Measurements from ENCODE around the gene CHST12.
"Not testable (repeated sequence)": the region's sequence is repeated elsewhere in the genome, so short reads cannot be mapped to it uniquely, and the experiment has no call there.

CHST12 gene

GRCh38 chr7:2465928-2466327 is 62.5 kb downstream of the CHST12 start:
- no peak for DNase-seq

- DNase-seq = no peak
Observed at GRCh38 chr7:2466675-2467074, 63.3 kb downstream of the CHST12 start.

GRCh38 chr7:2468227-2468626 is 64.8 kb downstream of the CHST12 start:
- no peak for DNase-seq

GRCh38 chr7:2469460-2470203 is 66.2 kb downstream of the CHST12 start:
- DNase-seq = not testable (repeated sequence)

- no peak for DNase-seq
Observed at GRCh38 chr7:2470204-2471021, 67.0 kb downstream of the CHST12 start.

- no peak for DNase-seq
Observed at GRCh38 chr7:2471022-2471329, 67.6 kb downstream of the CHST12 start.

- no peak for DNase-seq
Observed at GRCh38 chr7:2471396-2471795, 68.0 kb downstream of the CHST12 start.

GRCh38 chr7:2472739-2473138 is 69.3 kb downstream of the CHST12 start:
- no peak for DNase-seq

- no peak for DNase-seq
Observed at GRCh38 chr7:2473496-2474180, 70.2 kb downstream of the CHST12 start.

- DNase-seq = no peak
Observed at GRCh38 chr7:2474224-2474623, 70.8 kb downstream of the CHST12 start.

GRCh38 chr7:2474813-2475677 is 71.6 kb downstream of the CHST12 start:
- no peak for DNase-seq

GRCh38 chr7:2475678-2476015 is 72.2 kb downstream of the CHST12 start:
- no peak for DNase-seq

- DNase-seq = no peak
Observed at GRCh38 chr7:2476298-2476697, 72.9 kb downstream of the CHST12 start, which contains the start of gene GRIFIN. Gene GRIFIN (minus strand): TSS chr7:2476398. CDS start chr7:2476383, 15 bp downstream.

- no peak for DNase-seq
Observed at GRCh38 chr7:2476776-2477446, 73.5 kb downstream of the CHST12 start.

- peak in 4 of 5 experiments; percentile 32 to 82 (median 50) for DNase-seq
Observed at GRCh38 chr7:2477447-2478398, 74.3 kb downstream of the CHST12 start.

GRCh38 chr7:2478399-2478785 is 75.0 kb downstream of the CHST12 start:
- no peak for DNase-seq

GRCh38 chr7:2478800-2479199 is 75.4 kb downstream of the CHST12 start:
- no peak for DNase-seq

GRCh38 chr7:2479276-2480069 is 76.1 kb downstream of the CHST12 start:
- no peak for DNase-seq

- no peak for DNase-seq
Observed at GRCh38 chr7:2480070-2480408, 76.6 kb downstream of the CHST12 start.

- DNase-seq = no peak
Observed at GRCh38 chr7:2481195-2481594, 77.8 kb downstream of the CHST12 start.

Data from T-helper 2 cell (primary cell).